ENCODE measurements around the gene C1QTNF5. TPM values are rescaled to one million over a fixed set of nuclear protein-coding genes. Genes with fewer than 3 reads are reported as not detected.

C1QTNF5 gene
- total RNA-seq, 6 experiments from 2014 or later, result 2.8 to 6.3 (median 4.8) TPM

GRCh38 chr11:119347242-119347641, 6.6 kb upstream of the C1QTNF5 start:
- H3K4me3 ChIP-seq, result no peak overlapping the region
- no peak overlapping the region for H3K27ac ChIP-seq
- ATAC-seq (peak in 2 of 4 donors; percentile 62 to 65), DNase-seq (no peak)
- no peaks in the 10 kb centered on the region for H3K36me3 ChIP-seq
- intact Hi-C loops (cut with DNase I), result no loop called here
- 83% methylated on average over 1 of the region's 2 CpGs for WGBS (ENCODE audit: insufficient coverage, low coverage, low lambda C conversion rate, missing lambda C conversion rate)
- no peaks in the 10 kb centered on the region for H3K9me3 ChIP-seq
- H3K4me1 ChIP-seq, result no peaks in the 10 kb centered on the region
- no peaks in the 10 kb centered on the region for H3K27me3 ChIP-seq
- TF ChIP-seq, protein P1, sequence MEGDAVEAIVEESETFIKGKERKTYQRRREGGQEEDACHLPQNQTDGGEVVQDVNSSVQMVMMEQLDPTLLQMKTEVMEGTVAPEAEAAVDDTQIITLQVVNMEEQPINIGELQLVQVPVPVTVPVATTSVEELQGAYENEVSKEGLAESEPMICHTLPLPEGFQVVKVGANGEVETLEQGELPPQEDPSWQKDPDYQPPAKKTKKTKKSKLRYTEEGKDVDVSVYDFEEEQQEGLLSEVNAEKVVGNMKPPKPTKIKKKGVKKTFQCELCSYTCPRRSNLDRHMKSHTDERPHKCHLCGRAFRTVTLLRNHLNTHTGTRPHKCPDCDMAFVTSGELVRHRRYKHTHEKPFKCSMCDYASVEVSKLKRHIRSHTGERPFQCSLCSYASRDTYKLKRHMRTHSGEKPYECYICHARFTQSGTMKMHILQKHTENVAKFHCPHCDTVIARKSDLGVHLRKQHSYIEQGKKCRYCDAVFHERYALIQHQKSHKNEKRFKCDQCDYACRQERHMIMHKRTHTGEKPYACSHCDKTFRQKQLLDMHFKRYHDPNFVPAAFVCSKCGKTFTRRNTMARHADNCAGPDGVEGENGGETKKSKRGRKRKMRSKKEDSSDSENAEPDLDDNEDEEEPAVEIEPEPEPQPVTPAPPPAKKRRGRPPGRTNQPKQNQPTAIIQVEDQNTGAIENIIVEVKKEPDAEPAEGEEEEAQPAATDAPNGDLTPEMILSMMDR (IDR thresholded peaks at IDR 0.05), result no peak
- TF ChIP-seq POLR2A (IDR thresholded peaks at IDR 0.05), result no peak

DNA sequence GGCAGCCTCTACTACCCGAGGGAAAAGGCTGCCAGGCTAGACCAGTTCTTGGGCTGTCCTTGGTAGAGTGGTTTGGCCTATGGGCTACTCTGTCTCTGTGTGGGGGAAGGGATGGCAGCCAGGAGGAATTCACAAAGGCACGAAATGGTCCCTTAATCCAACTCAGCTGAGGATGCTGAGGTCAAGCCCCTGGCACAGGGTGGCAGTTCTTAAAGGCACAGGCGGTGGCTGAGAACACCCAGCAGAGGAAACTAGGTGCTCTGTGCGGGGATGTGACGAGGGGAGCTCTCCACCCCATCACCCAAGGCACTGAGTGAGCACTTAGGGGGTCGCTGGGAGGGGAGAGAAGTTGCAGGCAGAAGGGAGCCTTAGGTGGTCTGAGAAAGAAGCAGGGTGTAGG, 5.9 kb upstream of the C1QTNF5 start, which contains the start of gene MFRP:
Gene MFRP (minus strand): TSS at position 101 of the 400 bp plus-strand sequence. CDS start 192 bp downstream, outside the sequence.
- Histone ChIP-seq H3K9me3 (no peaks in the 10 kb centered on the region), H3K27ac (no peak within 1 kb of the TSS), H3K27me3 (no peaks in the 10 kb centered on the region), H3K36me3 (no peaks in the 10 kb centered on the region), H3K4me3 (no peak within 1 kb of the TSS), H3K4me1 (no peaks in the 10 kb centered on the region)
- intact Hi-C loops (cut with DNase I), result no loop called here
- DNase-seq (no peak), ATAC-seq (no peak)
- TF ChIP-seq POLR2A (IDR thresholded peaks at IDR 0.05), result no peak
- TF ChIP-seq, protein P1 (IDR thresholded peaks at IDR 0.05), result no peak
- WGBS (ENCODE audit: insufficient coverage, low coverage, low lambda C conversion rate, missing lambda C conversion rate), result 7% methylated on average over 3 of the region's 6 CpGs

- DNase-seq (peak in 1 of 3 donors; percentile 28), ATAC-seq (no peak)
- intact Hi-C loops (cut with DNase I), result no loop called here
- Histone ChIP-seq H3K27ac (no peak overlapping the region), H3K4me3 (no peak overlapping the region), H3K27me3 (no peaks in the 10 kb centered on the region), H3K4me1 (no peaks in the 10 kb centered on the region), H3K9me3 (no peaks in the 10 kb centered on the region), H3K36me3 (no peaks in the 10 kb centered on the region)
- 78% methylated on average over 10 of the region's 12 CpGs for WGBS (ENCODE audit: insufficient coverage, low coverage, low lambda C conversion rate, missing lambda C conversion rate)
- TF ChIP-seq POLR2A (IDR thresholded peaks at IDR 0.05), result no peak
- TF ChIP-seq, protein P1 (IDR thresholded peaks at IDR 0.05), result no peak
Measured at GRCh38 chr11:119345685-119346084, 5.0 kb upstream of the C1QTNF5 start.

GRCh38 chr11:119344291-119345010, 3.8 kb upstream of the C1QTNF5 start:
- H3K27ac ChIP-seq, result no peak overlapping the region
- ATAC-seq, result no peak
- no peaks in the 10 kb centered on the region for H3K36me3 ChIP-seq
- DNase-seq, result peak in 1 of 3 donors; percentile 33
- no peaks in the 10 kb centered on the region for H3K27me3 ChIP-seq
- peaks cover 0 to 9% (median 3%) of the 10 kb centered on the region in 4 donors for H3K4me1 ChIP-seq
- intact Hi-C loops (cut with DNase I), result no loop called here
- TF ChIP-seq, protein P1 (IDR thresholded peaks at IDR 0.05), result no peak
- no peak for TF ChIP-seq POLR2A (IDR thresholded peaks at IDR 0.05)
- 72% methylated on average over 7 of the region's 14 CpGs for WGBS (ENCODE audit: insufficient coverage, low coverage, low lambda C conversion rate, missing lambda C conversion rate)
- no peaks in the 10 kb centered on the region for H3K9me3 ChIP-seq
- H3K4me3 ChIP-seq, result no peak overlapping the region
